Left ventricle myocardium inferior (tissue), 1 donor: Measurements from ENCODE around the gene YPEL4. TPM values are rescaled to one million over a fixed set of nuclear protein-coding genes. Genes with fewer than 3 reads are reported as not detected.

Source experiments
- DNase-seq: peaks from one replicate; pipeline ENCODE4 v3.0.0-alpha.2; 2020
- H3K27ac ChIP-seq: fragments of 200-600 bp; replicated peaks from 2 replicates; pipeline ENCODE4 v1.8.0; 2021
- H3K27me3 ChIP-seq: fragments of 200-600 bp; 2 replicates; pipeline ENCODE4 v1.8.0; 2021; ENCODE audit warnings: low read depth
- H3K36me3 ChIP-seq: fragments of 200-600 bp; 2 replicates; pipeline ENCODE4 v1.8.0; 2021
- H3K4me1 ChIP-seq: fragments of 200-600 bp; 2 replicates; pipeline ENCODE4 v1.8.0; 2021
- H3K4me3 ChIP-seq: fragments of 200-600 bp; 2 replicates; pipeline ENCODE4 v1.8.0; 2021; ENCODE audit warnings: mild to moderate bottlenecking, moderate library complexity
- H3K9me3 ChIP-seq: fragments of 200-600 bp; replicated peaks from 2 replicates; pipeline ENCODE4 v1.8.0; 2021
- intact Hi-C: fragments of 100-400 bp; cut with micrococcal nuclease; formaldehyde crosslinking; loops from one replicate; pipeline ENCODE4 v1.11.0; 2022
- total RNA-seq: library from RNA; stranded (reverse); fragmentation: NEBNext Ultra II Directional; extraction: Animal tissue kit (Norgen Biotek cat#: 25700); gene quantifications from one replicate; pipeline ENCODE4 v1.2.1, GENCODE V29; 2021
- TF ChIP-seq, protein P1 (sequence below): fragments of 200-600 bp; IDR thresholded peaks from 2 replicates; pipeline ENCODE4 v1.8.0; 2021; ENCODE audit warnings: antibody characterized with exemption, mild to moderate bottlenecking, borderline replicate concordance
- donor health status: DM: no; HTN: yes; CAD: no; lungs with severe emphysema.

The YPEL4 gene
- total RNA-seq, 1 donor from 2014 or later: 0.55 TPM

GRCh38 chr11:57675176-57675941, 25.6 kb upstream of the YPEL4 start:
- DNase-seq: no peak
- Histone ChIP-seq H3K4me3 (no peak overlapping the region), H3K36me3 (peaks cover 49% of the 10 kb centered on the region), H3K27ac (no peak overlapping the region), H3K9me3 (no peaks in the 10 kb centered on the region), H3K27me3 (no peaks in the 10 kb centered on the region), H3K4me1 (peaks cover 50% of the 10 kb centered on the region)
- intact Hi-C loops: no loop called here
- TF ChIP-seq, protein P1, sequence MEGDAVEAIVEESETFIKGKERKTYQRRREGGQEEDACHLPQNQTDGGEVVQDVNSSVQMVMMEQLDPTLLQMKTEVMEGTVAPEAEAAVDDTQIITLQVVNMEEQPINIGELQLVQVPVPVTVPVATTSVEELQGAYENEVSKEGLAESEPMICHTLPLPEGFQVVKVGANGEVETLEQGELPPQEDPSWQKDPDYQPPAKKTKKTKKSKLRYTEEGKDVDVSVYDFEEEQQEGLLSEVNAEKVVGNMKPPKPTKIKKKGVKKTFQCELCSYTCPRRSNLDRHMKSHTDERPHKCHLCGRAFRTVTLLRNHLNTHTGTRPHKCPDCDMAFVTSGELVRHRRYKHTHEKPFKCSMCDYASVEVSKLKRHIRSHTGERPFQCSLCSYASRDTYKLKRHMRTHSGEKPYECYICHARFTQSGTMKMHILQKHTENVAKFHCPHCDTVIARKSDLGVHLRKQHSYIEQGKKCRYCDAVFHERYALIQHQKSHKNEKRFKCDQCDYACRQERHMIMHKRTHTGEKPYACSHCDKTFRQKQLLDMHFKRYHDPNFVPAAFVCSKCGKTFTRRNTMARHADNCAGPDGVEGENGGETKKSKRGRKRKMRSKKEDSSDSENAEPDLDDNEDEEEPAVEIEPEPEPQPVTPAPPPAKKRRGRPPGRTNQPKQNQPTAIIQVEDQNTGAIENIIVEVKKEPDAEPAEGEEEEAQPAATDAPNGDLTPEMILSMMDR: no peak

- H3K4me3 ChIP-seq: no peak overlapping the region
- DNase-seq: no peak
- H3K36me3 ChIP-seq: peaks cover 49% of the 10 kb centered on the region
- H3K9me3 ChIP-seq: no peaks in the 10 kb centered on the region
- no peaks in the 10 kb centered on the region for H3K27me3 ChIP-seq
- peaks cover 50% of the 10 kb centered on the region for H3K4me1 ChIP-seq
- intact Hi-C loops: no loop called here
- no peak overlapping the region for H3K27ac ChIP-seq
- TF ChIP-seq, protein P1: no peak
These were observed 24.5 kb upstream of the YPEL4 start for GRCh38 chr11:57674251-57674650.

GRCh38 chr11:57668434-57668782, 18.7 kb upstream of the YPEL4 start:
- Histone ChIP-seq H3K4me3 (peak overlapping the region; percentile 96), H3K27me3 (no peaks in the 10 kb centered on the region), H3K9me3 (no peaks in the 10 kb centered on the region), H3K36me3 (peaks cover 16% of the 10 kb centered on the region), H3K4me1 (peaks cover 58% of the 10 kb centered on the region), H3K27ac (peak overlapping the region; percentile 99)
- intact Hi-C loops: no loop called here
- DNase-seq: no peak
- TF ChIP-seq, protein P1: no peak

DNA sequence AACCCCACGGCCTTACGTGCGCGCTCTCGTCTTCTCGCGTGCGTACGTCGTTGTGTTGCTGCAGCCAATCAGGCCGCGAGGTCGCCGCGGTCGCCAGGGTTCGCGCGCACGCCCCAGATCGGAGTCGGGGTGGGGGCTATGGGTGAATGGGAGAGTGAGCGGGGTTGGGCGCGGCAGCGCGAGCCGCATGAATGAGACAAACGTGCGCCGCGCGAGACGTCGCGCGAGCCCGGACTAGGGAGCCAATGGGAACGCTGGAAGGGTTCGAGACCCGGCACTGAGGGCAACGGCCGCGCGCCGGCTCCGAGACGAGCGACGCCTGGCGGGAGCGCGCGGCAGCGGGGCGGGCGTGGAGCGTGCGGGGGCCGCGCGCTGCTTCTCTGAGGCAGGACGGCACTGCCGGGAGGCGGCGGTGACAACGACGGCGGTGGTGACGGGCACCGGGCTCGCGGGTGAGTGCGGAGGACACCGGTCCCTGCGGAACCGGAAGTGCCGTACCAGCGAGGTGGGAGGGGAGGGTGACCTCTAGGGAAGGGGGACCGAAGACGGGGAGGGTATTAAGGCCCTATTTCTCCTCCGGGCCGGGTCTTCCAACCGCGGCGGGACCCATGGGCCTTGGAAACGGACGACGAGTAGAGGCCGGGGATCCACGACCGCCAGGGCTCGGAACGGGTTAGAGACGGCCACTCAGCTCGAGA, 18.2 kb upstream of the YPEL4 start, which contains the start of gene ZDHHC5:
ZDHHC5 (plus strand) TSS at position 379 of the 698 bp plus-strand sequence. CDS start 4,977 bp downstream, outside the sequence.
- no peaks in the 10 kb centered on the region for H3K27me3 ChIP-seq
- H3K9me3 ChIP-seq: no peaks in the 10 kb centered on the region
- intact Hi-C loops: no loop called here
- peak; percentile 99 for DNase-seq
- H3K4me1 ChIP-seq: peaks cover 56% of the 10 kb centered on the region
- peak within 1 kb of the TSS; percentile 99 for H3K27ac ChIP-seq
- peak within 1 kb of the TSS; percentile 96 for H3K4me3 ChIP-seq
- peaks cover 15% of the 10 kb centered on the region for H3K36me3 ChIP-seq
- TF ChIP-seq, protein P1: peak; percentile 68

- intact Hi-C loops: no loop called here
- peaks cover 15% of the 10 kb centered on the region for H3K36me3 ChIP-seq
- H3K4me3 ChIP-seq: peak overlapping the region; percentile 96
- H3K9me3 ChIP-seq: no peaks in the 10 kb centered on the region
- H3K4me1 ChIP-seq: peaks cover 50% of the 10 kb centered on the region
- peak overlapping the region; percentile 99 for H3K27ac ChIP-seq
- TF ChIP-seq, protein P1: no peak
- DNase-seq: peak; percentile 96
- no peaks in the 10 kb centered on the region for H3K27me3 ChIP-seq
These were observed 17.5 kb upstream of the YPEL4 start for GRCh38 chr11:57667117-57667735.
